GM21737 (cell line): ENCODE results near the gene STON1.
"Not testable (repeated sequence)": the region's sequence is repeated elsewhere in the genome, so short reads cannot be mapped to it uniquely, and the experiment has no call there.

Experiments
- ATAC-seq: cut with Tn5 transposase; IDR thresholded peaks from one replicate; pipeline ENCODE4 v1.9.1; 2021; ENCODE audit warnings: mild to moderate bottlenecking, moderate library complexity; ENCODE audit not compliant: unreplicated experiment

Gene STON1

GRCh38 chr2:48614581-48614980 is 84.6 kb downstream of the STON1 start:
- not testable (repeated sequence) for ATAC-seq

- no peak for ATAC-seq
Observed at GRCh38 chr2:48617618-48618017, 87.7 kb downstream of the STON1 start, which contains the start of gene GTF2A1L. TSS of gene GTF2A1L (plus strand) at chr2:48617856. CDS start at chr2:48617875, 19 bp downstream.

DNA sequence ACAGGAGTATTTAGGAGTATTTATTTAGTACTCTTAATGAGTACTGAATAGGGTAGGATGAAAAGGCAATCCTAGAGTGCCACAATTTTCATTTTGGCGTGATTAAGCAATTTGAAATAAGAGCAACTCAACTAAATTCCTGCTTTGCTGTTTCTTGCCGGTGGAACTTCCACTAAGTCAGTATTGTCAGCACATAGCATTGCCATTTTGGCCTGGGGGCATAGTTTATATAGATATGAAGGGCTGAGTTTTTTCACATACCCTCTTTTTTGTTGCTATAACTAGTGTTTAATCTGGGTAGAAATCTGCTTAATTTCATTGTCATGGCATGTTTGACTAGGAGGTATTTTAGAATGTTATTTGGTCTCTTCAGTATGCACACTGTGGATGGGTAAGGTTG is 89.6 kb downstream of the STON1 start:
- ATAC-seq: no peak

DNA sequence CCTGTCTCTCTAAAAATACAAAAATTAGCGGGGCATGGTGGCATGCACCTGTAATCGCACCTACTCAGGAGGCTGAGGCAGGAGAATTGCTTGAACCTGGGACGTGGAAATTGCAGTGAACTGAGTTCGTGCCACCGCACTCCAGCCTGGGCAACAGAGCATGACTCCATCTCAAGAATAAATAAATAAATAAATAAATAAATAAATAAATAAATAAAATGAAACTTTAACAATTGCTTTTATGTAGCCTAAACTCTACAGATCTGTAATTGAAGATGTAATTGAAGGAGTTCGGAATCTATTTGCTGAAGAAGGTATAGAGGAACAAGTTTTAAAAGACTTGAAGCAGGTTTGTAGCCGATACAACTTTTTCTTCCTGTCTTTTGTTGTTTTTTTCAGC is 90.7 kb downstream of the STON1 start:
- no peak for ATAC-seq

DNA sequence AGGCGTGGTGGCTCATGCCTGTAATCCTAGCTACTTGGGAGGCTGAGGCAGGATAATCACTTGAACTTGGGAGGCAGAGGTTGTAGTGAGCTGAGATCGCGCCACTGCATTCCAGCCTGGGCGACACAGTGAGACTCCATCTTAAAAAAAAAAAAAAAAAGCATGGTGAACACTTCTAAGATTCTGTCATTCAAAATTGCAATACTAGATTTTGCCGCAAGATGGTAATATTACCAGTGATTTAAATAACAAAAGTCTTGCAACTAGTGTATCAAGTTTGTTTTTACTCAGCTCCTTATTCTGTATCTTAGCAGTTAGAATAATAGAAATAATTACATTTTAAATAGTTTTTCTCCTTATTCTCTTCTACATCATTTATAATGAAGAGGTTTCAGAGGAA is 92.7 kb downstream of the STON1 start:
- not testable (repeated sequence) for ATAC-seq

GRCh38 chr2:48624696-48625095 is 94.7 kb downstream of the STON1 start:
- ATAC-seq: no peak

GRCh38 chr2:48626047-48626446 is 96.1 kb downstream of the STON1 start:
- no peak for ATAC-seq

DNA sequence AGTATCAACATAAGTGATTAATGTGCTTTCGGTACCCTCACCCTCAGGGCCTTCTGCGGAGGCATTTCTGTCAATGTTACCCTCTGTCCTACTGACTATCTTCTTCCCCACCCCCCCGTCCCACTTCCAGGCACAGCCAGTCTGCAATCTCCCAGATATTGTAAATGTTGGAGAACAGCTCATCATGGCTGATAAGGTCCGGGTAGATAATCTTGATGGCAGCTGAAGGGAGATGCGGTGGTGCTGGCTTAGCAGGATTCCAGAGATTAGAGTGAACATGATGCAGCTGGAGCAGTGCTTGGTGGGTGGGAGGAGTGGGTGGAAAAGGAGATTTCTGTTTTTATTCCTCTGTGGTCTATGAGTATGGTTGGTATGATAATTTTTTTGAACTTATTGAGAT is 103.2 kb downstream of the STON1 start:
- no peak for ATAC-seq

GRCh38 chr2:48635786-48636185 is 105.8 kb downstream of the STON1 start:
- ATAC-seq: no peak

DNA sequence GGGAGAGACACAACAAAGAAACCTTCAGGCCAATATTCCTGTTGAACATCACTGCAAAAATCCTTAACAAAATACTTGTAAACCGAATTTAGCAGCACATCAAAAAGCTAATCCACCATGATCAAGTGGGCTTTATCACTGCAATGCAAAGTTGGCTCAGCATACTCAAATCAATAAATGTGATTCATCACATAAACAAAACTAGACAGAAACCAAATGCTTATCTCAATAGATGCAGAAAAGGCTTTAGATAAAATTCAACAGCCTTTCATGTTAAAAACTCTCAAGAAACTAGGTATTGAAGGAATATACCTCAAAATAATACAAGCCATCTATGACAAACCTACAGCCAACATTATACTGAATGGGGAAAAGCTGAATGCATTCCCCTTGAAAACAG is 108.3 kb downstream of the STON1 start:
- ATAC-seq: no peak
